GM13976 (cell line): Measurements from ENCODE around the gene PCED1A.

ENCODE experiments used
- DNase-seq: peaks from one replicate; pipeline ENCODE4 v3.0.0; 2012; ENCODE audit warnings: low spot score
- CTCF ChIP-seq: IDR thresholded peaks from 2 replicates; pipeline ENCODE4 v1.5.1; 2012; ENCODE audit warnings: borderline replicate concordance, mild to moderate bottlenecking; ENCODE audit not compliant: insufficient read depth; ENCODE audit errors: extremely low read depth, missing control alignments, control extremely low read depth
- in situ Hi-C: fragments of 300-500 bp; cut with MboI; formaldehyde crosslinking; loops from one replicate; pipeline ENCODE4 v1.12.0; 2022; ENCODE audit warnings: low sequenced_read_pairs, mixed read lengths, inconsistent platforms; ENCODE audit not compliant: unreplicated experiment

The PCED1A gene

GRCh38 chr20:2866236-2866635, 25.8 kb upstream of the PCED1A start:
- no peak for DNase-seq
- in situ Hi-C loops = no loop called here
- no peak for TF ChIP-seq CTCF

- DNase-seq = no peak
- in situ Hi-C loops = no loop called here
- no peak for TF ChIP-seq CTCF
Observed at GRCh38 chr20:2865630-2866029, 25.2 kb upstream of the PCED1A start.

GRCh38 chr20:2865101-2865500, 24.6 kb upstream of the PCED1A start:
- no peak for TF ChIP-seq CTCF
- in situ Hi-C loops = no loop called here
- DNase-seq = no peak

- in situ Hi-C loops = no loop called here
- no peak for TF ChIP-seq CTCF
- DNase-seq = no peak
Observed at GRCh38 chr20:2864626-2865025, 24.2 kb upstream of the PCED1A start.

- TF ChIP-seq CTCF = no peak
- in situ Hi-C loops = no loop called here
- peak; percentile 13 for DNase-seq
Observed at GRCh38 chr20:2859330-2860121, 19.1 kb upstream of the PCED1A start.

- no peak for TF ChIP-seq CTCF
- DNase-seq = no peak
- in situ Hi-C loops = no loop called here
Observed at GRCh38 chr20:2858591-2858990, 18.1 kb upstream of the PCED1A start.

- TF ChIP-seq CTCF = no peak
- DNase-seq = peak; percentile 5
- in situ Hi-C loops = no loop called here
Observed at GRCh38 chr20:2851086-2851485, 10.6 kb upstream of the PCED1A start.
